HepG2 (cell line): ENCODE data around the gene VARS1. TPM values are rescaled to one million over a fixed set of nuclear protein-coding genes. Genes with fewer than 3 reads are reported as not detected.

ENCODE experiments used
- DMTF1 ChIP-seq: sonication (generic); formaldehyde crosslinking; IDR thresholded peaks from 2 replicates; pipeline ENCODE4 v1.4.0; 2020; ENCODE audit warnings: mild to moderate bottlenecking, missing genetic modification reagents
- FLYWCH1 ChIP-seq: sonication (generic); formaldehyde crosslinking; IDR thresholded peaks from 2 replicates; pipeline ENCODE4 v1.8.1; 2023; ENCODE audit warnings: mild to moderate bottlenecking, missing genetic modification reagents
- FOXA3 ChIP-seq: IDR thresholded peaks from 2 replicates; pipeline ENCODE4 v1.6.1; 2016; ENCODE audit warnings: missing genetic modification reagents, missing compliant biosample characterization
- KMT2B ChIP-seq: IDR thresholded peaks from 2 replicates; pipeline ENCODE4 v1.6.1; 2016; ENCODE audit warnings: missing genetic modification reagents, missing compliant biosample characterization
- NPAS2 ChIP-seq: sonication (generic); formaldehyde crosslinking; IDR thresholded peaks from 2 replicates; pipeline ENCODE4 v1.8.0; 2022; ENCODE audit warnings: mild to moderate bottlenecking, missing genetic modification reagents, borderline replicate concordance
- SNAPC5 ChIP-seq: sonication (generic); formaldehyde crosslinking; IDR thresholded peaks from 2 replicates; pipeline ENCODE4 v1.8.1; 2023; ENCODE audit warnings: mild to moderate bottlenecking, missing genetic modification reagents, borderline replicate concordance
- ZBTB38 ChIP-seq: sonication (generic); formaldehyde crosslinking; IDR thresholded peaks from 2 replicates; pipeline ENCODE4 v1.5.1; 2020; ENCODE audit warnings: mild to moderate bottlenecking, missing genetic modification reagents
- ZMYM2 ChIP-seq: sonication (generic); formaldehyde crosslinking; IDR thresholded peaks from 2 replicates; pipeline ENCODE4 v1.8.0; 2022; ENCODE audit warnings: mild to moderate bottlenecking, missing genetic modification reagents
- ZNF274 ChIP-seq: sonication (generic); formaldehyde crosslinking; IDR thresholded peaks from 2 replicates; pipeline ENCODE4 v1.5.1; 2020; ENCODE audit warnings: mild to moderate bottlenecking, missing genetic modification reagents
- ZNF335 ChIP-seq: sonication (generic); formaldehyde crosslinking; IDR thresholded peaks from 2 replicates; pipeline ENCODE4 v1.4.0; 2020; ENCODE audit warnings: missing genetic modification reagents
- ZNF407 ChIP-seq: sonication (generic); formaldehyde crosslinking; IDR thresholded peaks from one replicate; pipeline ENCODE4 v1.5.1; 2020; ENCODE audit warnings: mild to moderate bottlenecking, missing genetic modification reagents; ENCODE audit errors: not compliant biosample characterization
- ZNF768 ChIP-seq: sonication (generic); formaldehyde crosslinking; IDR thresholded peaks from 2 replicates; pipeline ENCODE4 v1.4.0; 2020; ENCODE audit warnings: missing genetic modification reagents
- ZSCAN9 ChIP-seq: IDR thresholded peaks from 2 replicates; pipeline ENCODE4 v1.6.1; 2016; ENCODE audit warnings: borderline replicate concordance
- polyA plus RNA-seq, 8 experiments: library from polyadenylated mRNA; depleted of rRNA in 3 of 8; stranded (reverse) in 7 of 8; unstranded in 1 of 8; fragments of >200 nt; fragmentation: Illumina TruSeq in 4 of 8; extraction: Trizol in 4 of 8; gene quantifications; 2 replicates each; pipeline versions ENCODE4 v1.2.1 to v1.2.3, GENCODE V29; 2011 to 2016; ENCODE audit warnings: low read depth in 4 of 8, missing spikeins in 1 of 8, mixed read lengths in 1 of 8; ENCODE audit not compliant: insufficient read depth in 1 of 8
- total RNA-seq, 5 experiments: library from RNA; depleted of rRNA; stranded (reverse); fragments of >200 nt; fragmentation: Illumina TruSeq; extraction: Trizol; gene quantifications; 2 replicates each; pipeline ENCODE4 v1.2.3, GENCODE V29; 2016; ENCODE audit warnings: low read depth in 1 of 5
- TF ChIP-seq, protein P1 (sequence below): sonication (generic); formaldehyde crosslinking; IDR thresholded peaks from 2 replicates; pipeline ENCODE4 v1.5.1; 2020; ENCODE audit warnings: missing genetic modification reagents, mild to moderate bottlenecking, borderline replicate concordance

VARS1 gene
- total and polyA plus RNA-seq, 2 of the 13 experiments (the other 11 are each of a cell fraction or from before 2014, with no cell fraction given): 14.7 to 56.1 TPM

DNA sequence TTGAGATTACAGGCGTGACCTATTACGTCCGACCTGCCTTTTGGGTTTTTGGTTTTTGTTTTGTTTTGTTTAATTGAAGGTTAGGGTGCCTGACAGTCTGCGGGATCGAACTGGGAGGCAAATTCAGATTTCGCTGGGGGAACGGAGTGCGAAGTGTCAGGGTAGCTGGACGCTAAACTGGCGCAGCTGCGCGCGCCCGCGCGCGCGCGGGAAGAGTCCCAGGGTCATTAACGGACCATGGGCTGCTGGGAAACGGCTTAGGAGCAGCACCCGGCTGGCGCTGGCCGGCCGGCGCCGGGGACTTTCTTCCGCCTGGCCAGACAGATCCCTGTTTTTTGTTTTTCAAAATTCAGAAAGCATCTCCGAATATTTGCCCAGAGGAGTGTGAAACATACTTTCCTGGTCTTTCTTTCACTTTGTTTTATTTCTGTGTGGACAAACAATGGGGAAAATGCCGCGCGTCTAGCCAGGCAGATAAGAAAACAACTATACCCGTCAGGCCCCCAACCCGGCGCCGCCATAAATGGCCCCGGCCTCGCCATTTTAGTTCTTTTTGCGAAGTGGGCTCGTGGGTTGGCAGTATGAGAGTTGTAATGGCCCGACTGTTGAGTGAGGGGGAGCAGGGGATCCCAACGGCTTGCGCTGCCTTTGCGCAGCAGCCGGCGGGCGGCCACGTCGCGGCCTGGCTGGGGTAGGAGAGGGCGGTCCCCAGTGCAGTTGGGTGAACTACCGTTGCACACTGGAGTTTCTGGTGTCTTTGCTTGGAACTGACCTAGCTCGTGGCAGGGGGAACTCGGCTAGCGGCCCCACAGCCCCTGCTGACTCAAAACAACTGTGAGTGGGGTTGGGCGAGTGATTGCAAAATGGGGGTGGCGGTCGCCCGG is 39.1 kb upstream of the VARS1 start (continued):
- peak; percentile 75 for TF ChIP-seq KMT2B
- TF ChIP-seq NPAS2 (CRISPR knock-in tag): no peak
- peak; percentile 73; the same call in 1 of the 2 replicates for TF ChIP-seq ZNF768 (CRISPR knock-in tag)
- peak; percentile 37; the same call in 1 of the 2 replicates for TF ChIP-seq FOXA3 (CRISPR knock-in tag)
- no peak for TF ChIP-seq FLYWCH1
- TF ChIP-seq ZNF274 (CRISPR knock-in tag): peak; percentile 79
- TF ChIP-seq ZNF335 (CRISPR knock-in tag): peak; percentile 100
- peak; percentile 19 for TF ChIP-seq ZNF407 (CRISPR knock-in tag)
- TF ChIP-seq DMTF1 (CRISPR knock-in tag): peak; percentile 83; the same call in 1 of the 2 replicates
- TF ChIP-seq, protein P1, sequence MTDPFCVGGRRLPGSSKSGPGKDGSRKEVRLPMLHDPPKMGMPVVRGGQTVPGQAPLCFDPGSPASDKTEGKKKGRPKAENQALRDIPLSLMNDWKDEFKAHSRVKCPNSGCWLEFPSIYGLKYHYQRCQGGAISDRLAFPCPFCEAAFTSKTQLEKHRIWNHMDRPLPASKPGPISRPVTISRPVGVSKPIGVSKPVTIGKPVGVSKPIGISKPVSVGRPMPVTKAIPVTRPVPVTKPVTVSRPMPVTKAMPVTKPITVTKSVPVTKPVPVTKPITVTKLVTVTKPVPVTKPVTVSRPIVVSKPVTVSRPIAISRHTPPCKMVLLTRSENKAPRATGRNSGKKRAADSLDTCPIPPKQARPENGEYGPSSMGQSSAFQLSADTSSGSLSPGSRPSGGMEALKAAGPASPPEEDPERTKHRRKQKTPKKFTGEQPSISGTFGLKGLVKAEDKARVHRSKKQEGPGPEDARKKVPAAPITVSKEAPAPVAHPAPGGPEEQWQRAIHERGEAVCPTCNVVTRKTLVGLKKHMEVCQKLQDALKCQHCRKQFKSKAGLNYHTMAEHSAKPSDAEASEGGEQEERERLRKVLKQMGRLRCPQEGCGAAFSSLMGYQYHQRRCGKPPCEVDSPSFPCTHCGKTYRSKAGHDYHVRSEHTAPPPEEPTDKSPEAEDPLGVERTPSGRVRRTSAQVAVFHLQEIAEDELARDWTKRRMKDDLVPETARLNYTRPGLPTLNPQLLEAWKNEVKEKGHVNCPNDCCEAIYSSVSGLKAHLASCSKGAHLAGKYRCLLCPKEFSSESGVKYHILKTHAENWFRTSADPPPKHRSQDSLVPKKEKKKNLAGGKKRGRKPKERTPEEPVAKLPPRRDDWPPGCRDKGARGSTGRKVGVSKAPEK (CRISPR knock-in tag): peak; percentile 63; the same call in 1 of the 2 replicates
- TF ChIP-seq ZBTB38 (CRISPR knock-in tag): peak; percentile 77
- TF ChIP-seq SNAPC5: peak; percentile 48; the same call in 1 of the 2 replicates
- 0 out of 2 replicates have a peak, but pooled peaks have one; percentile 48 for TF ChIP-seq ZSCAN9 (CRISPR knock-in tag)
- peak; percentile 82 for TF ChIP-seq ZMYM2
